Trophoblast cell (in vitro differentiated cells and primary cell): ENCODE data around the gene CERKL. TPM values are rescaled to one million over a fixed set of nuclear protein-coding genes. Genes with fewer than 3 reads are reported as not detected.
A peak's percentile ranks its signal among the peaks of the same experiment; 100 is the strongest.
"Not testable (repeated sequence)": the region's sequence is repeated elsewhere in the genome, so short reads cannot be mapped to it uniquely, and the experiment has no call there.

ENCODE experiments used
- DNase-seq, 2 donors: peaks; one replicate each; pipeline ENCODE4 v3.0.0-alpha.2; 2016
- H2AFZ ChIP-seq: 2 replicates; pipeline ENCODE4 v1.6.1; 2013; ENCODE audit warnings: low read length, moderate library complexity, mild to moderate bottlenecking; ENCODE audit not compliant: insufficient read depth, poor library complexity
- H2AK5ac ChIP-seq: 2 replicates; pipeline ENCODE4 v1.6.1; 2013; ENCODE audit warnings: mild to moderate bottlenecking, low read length
- H2BK120ac ChIP-seq: 2 replicates; pipeline ENCODE4 v1.6.1; 2013; ENCODE audit warnings: low read length, mild to moderate bottlenecking, moderate library complexity; ENCODE audit not compliant: insufficient read depth, poor library complexity
- H2BK12ac ChIP-seq: 2 replicates; pipeline ENCODE4 v1.6.1; 2013; ENCODE audit warnings: mild to moderate bottlenecking, low read length, moderate library complexity
- H2BK5ac ChIP-seq: 2 replicates; pipeline ENCODE4 v1.6.1; 2013; ENCODE audit warnings: low read length, low read depth, moderate library complexity, mild to moderate bottlenecking; ENCODE audit not compliant: poor library complexity
- H3K14ac ChIP-seq: 2 replicates; pipeline ENCODE4 v1.6.1; 2013; ENCODE audit warnings: mild to moderate bottlenecking, low read length
- H3K18ac ChIP-seq: 2 replicates; pipeline ENCODE4 v1.6.1; 2013; ENCODE audit warnings: mild to moderate bottlenecking, low read length
- H3K23ac ChIP-seq: 2 replicates; pipeline ENCODE4 v1.6.1; 2013; ENCODE audit warnings: low read length
- H3K27ac ChIP-seq: 2 replicates; pipeline ENCODE4 v1.5.1; 2013; ENCODE audit warnings: low read depth, mild to moderate bottlenecking, inconsistent platforms, low read length, moderate library complexity
- H3K27me3 ChIP-seq: 2 replicates; pipeline ENCODE4 v1.6.1; 2013; ENCODE audit warnings: inconsistent platforms, mild to moderate bottlenecking, low read length, moderate library complexity; ENCODE audit not compliant: insufficient read depth
- H3K36me3 ChIP-seq, 2 experiments: 1 replicate in 1 of 2; 2 replicates in 1 of 2; pipeline ENCODE4 v1.6.1; 2013; ENCODE audit warnings: low read length in 2 of 2, mild to moderate bottlenecking in 2 of 2, moderate library complexity in 1 of 2; ENCODE audit not compliant: insufficient read depth in 2 of 2, control insufficient read depth in 1 of 2
- H3K4ac ChIP-seq: 2 replicates; pipeline ENCODE4 v1.6.1; 2013; ENCODE audit warnings: low read depth, mild to moderate bottlenecking, low read length, moderate library complexity
- H3K4me1 ChIP-seq, 2 experiments: 1 replicate in 1 of 2; 2 replicates in 1 of 2; pipeline ENCODE4 v1.6.1; 2013; ENCODE audit warnings: low read length in 2 of 2, mild to moderate bottlenecking in 2 of 2, moderate library complexity in 1 of 2; ENCODE audit not compliant: insufficient read depth in 2 of 2, control insufficient read depth in 1 of 2
- H3K4me2 ChIP-seq: 2 replicates; pipeline ENCODE4 v1.6.1; 2013; ENCODE audit warnings: inconsistent platforms, mild to moderate bottlenecking, low read length, moderate library complexity
- H3K4me3 ChIP-seq: 2 replicates; pipeline ENCODE4 v1.5.1; 2013; ENCODE audit warnings: mild to moderate bottlenecking, low read depth, low read length, inconsistent platforms
- H3K79me1 ChIP-seq: one replicate; pipeline ENCODE4 v1.6.1; 2013; ENCODE audit warnings: low read length
- H3K79me2 ChIP-seq: 2 replicates; pipeline ENCODE4 v1.6.1; 2013; ENCODE audit warnings: low read length, mild to moderate bottlenecking; ENCODE audit not compliant: control insufficient read depth, insufficient read depth, poor library complexity
- H3K9ac ChIP-seq: 2 replicates; pipeline ENCODE4 v1.6.1; 2013; ENCODE audit warnings: mild to moderate bottlenecking, low read length
- H3K9me3 ChIP-seq: 2 replicates; pipeline ENCODE4 v1.6.1; 2013; ENCODE audit warnings: low read depth, mild to moderate bottlenecking, control low read depth, inconsistent platforms, low read length; ENCODE audit not compliant: insufficient read depth
- H4K12ac ChIP-seq: 2 replicates; pipeline ENCODE4 v1.6.1; 2013; ENCODE audit warnings: low read depth, mild to moderate bottlenecking, low read length, moderate library complexity
- H4K8ac ChIP-seq: 2 replicates; pipeline ENCODE4 v1.6.1; 2013; ENCODE audit warnings: low read depth, mild to moderate bottlenecking, low read length, moderate library complexity
- H4K91ac ChIP-seq: one replicate; pipeline ENCODE4 v1.6.1; 2013; ENCODE audit warnings: low read depth, mild to moderate bottlenecking, low read length, moderate library complexity
- WGBS: extraction: QIAGEN DNeasy Blood & Tissue Kit; methylation state at CpG from one replicate; pipeline ENCODE4 v1.1.7; 2013; ENCODE audit warnings: missing lambda C conversion rate; ENCODE audit not compliant: insufficient read length, insufficient coverage; ENCODE audit errors: extremely low coverage; 5-methylcytosine and 5-hydroxymethylcytosine counted together
- polyA plus RNA-seq: library from polyadenylated mRNA; stranded (reverse); fragments of 200-250 nt; gene quantifications from 2 replicates; pipeline ENCODE4 v1.2.3, GENCODE V29; 2013

Gene CERKL
- 0.06 and 0.07 TPM in 2 replicates for polyA plus RNA-seq

GRCh38 chr2:181656450-181657291, at the start of gene CERKL:
TSS of gene CERKL (minus strand) at chr2:181657105. CDS start at chr2:181657006, 99 bp downstream.
- no peak within 1 kb of the TSS for H3K4ac ChIP-seq
- no peaks in the 10 kb centered on the region for H3K79me2 ChIP-seq
- H2AK5ac ChIP-seq = no peak within 1 kb of the TSS
- H3K14ac ChIP-seq = no peak within 1 kb of the TSS
- no peaks in the 10 kb centered on the region for H3K9me3 ChIP-seq
- H3K36me3 ChIP-seq = no peaks in the 10 kb centered on the region
- H3K4me3 ChIP-seq = peak within 1 kb of the TSS; percentile 46
- peak within 1 kb of the TSS; percentile 24 for H2AFZ ChIP-seq
- H2BK120ac ChIP-seq = no peak within 1 kb of the TSS
- no peak within 1 kb of the TSS for H2BK5ac ChIP-seq
- no peak within 1 kb of the TSS for H3K23ac ChIP-seq
- peak within 1 kb of the TSS; percentile 67 for H3K4me2 ChIP-seq
- no peaks in the 10 kb centered on the region for H3K79me1 ChIP-seq
- no peak within 1 kb of the TSS for H4K12ac ChIP-seq
- peak; percentile 1 to 27 for DNase-seq
- H4K8ac ChIP-seq = peak within 1 kb of the TSS; percentile 22
- WGBS = no CpG with 5 or more reads among the region's 70 CpGs
- peaks cover 2% of the 10 kb centered on the region for H3K27me3 ChIP-seq
- H2BK12ac ChIP-seq = no peak within 1 kb of the TSS
- H3K4me1 ChIP-seq = peaks cover 3 to 10% of the 10 kb centered on the region in 2 experiments
- no peak within 1 kb of the TSS for H3K9ac ChIP-seq
- no peak within 1 kb of the TSS for H3K18ac ChIP-seq
- no peak within 1 kb of the TSS for H4K91ac ChIP-seq
- no peak within 1 kb of the TSS for H3K27ac ChIP-seq

GRCh38 chr2:181702519-181702918, 45.6 kb upstream of the CERKL start:
- H2BK5ac ChIP-seq, H3K4me2 ChIP-seq, H4K12ac ChIP-seq, H3K36me3 ChIP-seq, H3K9me3 ChIP-seq, H2AK5ac ChIP-seq, DNase-seq, H3K9ac ChIP-seq, H2BK12ac ChIP-seq, H4K91ac ChIP-seq, H3K27me3 ChIP-seq, H3K79me1 ChIP-seq, H3K23ac ChIP-seq, H3K4me1 ChIP-seq, H3K79me2 ChIP-seq, H3K14ac ChIP-seq, H3K4me3 ChIP-seq, H2AFZ ChIP-seq, H3K4ac ChIP-seq, H2BK120ac ChIP-seq, H3K18ac ChIP-seq, H3K27ac ChIP-seq, H4K8ac ChIP-seq: not testable (repeated sequence)
- no CpG with 5 or more reads among the region's 3 CpGs for WGBS

- Histone ChIP-seq H3K4me1 (no peaks in the 10 kb centered on the region), H3K4me2 (no peak overlapping the region), H3K14ac (no peak overlapping the region), H3K9ac (no peak overlapping the region), H2BK5ac (no peak overlapping the region), H3K9me3 (no peaks in the 10 kb centered on the region), H2AK5ac (no peak overlapping the region), H4K12ac (no peak overlapping the region), H3K18ac (no peak overlapping the region), H4K91ac (no peak overlapping the region), H3K79me2 (no peaks in the 10 kb centered on the region), H3K27me3 (no peaks in the 10 kb centered on the region), H2BK120ac (no peak overlapping the region), H3K36me3 (no peaks in the 10 kb centered on the region), H3K27ac (no peak overlapping the region), H3K4me3 (no peak overlapping the region), H2BK12ac (no peak overlapping the region), H3K23ac (no peak overlapping the region), H4K8ac (no peak overlapping the region), H3K79me1 (no peaks in the 10 kb centered on the region), H3K4ac (no peak overlapping the region), H2AFZ (no peak overlapping the region)
- DNase-seq = no peak
- no CpG with 5 or more reads among the region's 1 CpG for WGBS
These were observed 41.3 kb upstream of the CERKL start for GRCh38 chr2:181698223-181698622.

GRCh38 chr2:181697571-181697970, 40.7 kb upstream of the CERKL start:
- no peaks in the 10 kb centered on the region for H3K36me3 ChIP-seq
- no peak overlapping the region for H3K27ac ChIP-seq
- H3K9ac ChIP-seq = no peak overlapping the region
- no peak overlapping the region for H3K18ac ChIP-seq
- H3K79me1 ChIP-seq = no peaks in the 10 kb centered on the region
- H3K14ac ChIP-seq = no peak overlapping the region
- no peak overlapping the region for H3K4me2 ChIP-seq
- no peaks in the 10 kb centered on the region for H3K4me1 ChIP-seq
- no peak overlapping the region for H4K12ac ChIP-seq
- no peak overlapping the region for H2AK5ac ChIP-seq
- no peak overlapping the region for H2BK120ac ChIP-seq
- no peak overlapping the region for H2BK12ac ChIP-seq
- no peaks in the 10 kb centered on the region for H3K9me3 ChIP-seq
- no peak overlapping the region for H4K91ac ChIP-seq
- no peak overlapping the region for H3K4ac ChIP-seq
- H3K27me3 ChIP-seq = no peaks in the 10 kb centered on the region
- no peak overlapping the region for H3K4me3 ChIP-seq
- no peak overlapping the region for H2BK5ac ChIP-seq
- H4K8ac ChIP-seq = no peak overlapping the region
- no peaks in the 10 kb centered on the region for H3K79me2 ChIP-seq
- H2AFZ ChIP-seq = no peak overlapping the region
- H3K23ac ChIP-seq = no peak overlapping the region
- WGBS = no CpG with 5 or more reads among the region's 1 CpG
- DNase-seq = no peak
